ENCODE results near the gene SMG1.

GRCh38 chr16:18942061-18942460 lies 15.9 kb upstream of the SMG1 start:
- TF ChIP-seq CTCF (IDR thresholded peaks at IDR 0.05 in 4 of 5, conservative IDR thresholded peaks at IDR 0.05 in 1 of 5) (no peak), POLR2A (IDR thresholded peaks at IDR 0.05) (no peak)
